GM12875 (cell line): ENCODE measurements around the gene CREB3L2.

Source experiments
- H3K4me3 ChIP-seq: one replicate; pipeline ENCODE4 v1.5.1; 2011; ENCODE audit warnings: low read depth, low read length, control low read depth
- CTCF ChIP-seq: IDR thresholded peaks from 2 replicates; pipeline ENCODE4 v1.5.1; 2011; ENCODE audit warnings: low read depth, mild to moderate bottlenecking, control low read depth, inconsistent platforms, low read length, moderate library complexity, borderline replicate concordance; ENCODE audit not compliant: insufficient read depth

CREB3L2 gene

GRCh38 chr7:137964824-137965545 lies 36.9 kb downstream of the CREB3L2 start:
- no peak for TF ChIP-seq CTCF
- no peak overlapping the region for H3K4me3 ChIP-seq

GRCh38 chr7:137962875-137963507 lies 38.9 kb downstream of the CREB3L2 start:
- no peak overlapping the region for H3K4me3 ChIP-seq
- no peak for TF ChIP-seq CTCF

- H3K4me3 ChIP-seq: no peak overlapping the region
- TF ChIP-seq CTCF: no peak
These were observed 39.4 kb downstream of the CREB3L2 start for GRCh38 chr7:137962491-137962874.

- no peak overlapping the region for H3K4me3 ChIP-seq
- no peak for TF ChIP-seq CTCF
These were observed 40.4 kb downstream of the CREB3L2 start for GRCh38 chr7:137961200-137962177.

- no peak for TF ChIP-seq CTCF
These were observed 41.9 kb downstream of the CREB3L2 start for GRCh38 chr7:137960020-137960419.

GRCh38 chr7:137958470-137959431 lies 43.1 kb downstream of the CREB3L2 start:
- no peak for TF ChIP-seq CTCF
- no peak overlapping the region for H3K4me3 ChIP-seq

More at GRCh38 chr7:137960020-137960419, 41.9 kb downstream of the CREB3L2 start:
- H3K4me3 ChIP-seq: no peak overlapping the region
